HFFc6 (cell line): Measurements from ENCODE around the gene ZDHHC19. TPM values are rescaled to one million over a fixed set of nuclear protein-coding genes. Genes with fewer than 3 reads are reported as not detected.

Experiments
- DNase-seq: peaks from one replicate; pipeline ENCODE4 v3.0.0-alpha.2; 2018
- H3K27ac Mint-ChIP-seq: 2 replicates; pipeline ENCODE4 v1.8.0; 2020; ENCODE audit warnings: mild to moderate bottlenecking, mixed read lengths
- H3K27me3 Mint-ChIP-seq: 2 replicates; pipeline ENCODE4 v1.8.0; 2021; ENCODE audit warnings: mild to moderate bottlenecking, moderate library complexity, mixed read lengths; ENCODE audit not compliant: insufficient read depth
- H3K36me3 Mint-ChIP-seq: 2 replicates; pipeline ENCODE4 v1.8.0; 2021; ENCODE audit warnings: low read depth, mixed read lengths
- H3K4me1 Mint-ChIP-seq: 2 replicates; pipeline ENCODE4 v1.8.0; 2020; ENCODE audit warnings: low read depth, mixed read lengths
- H3K4me3 Mint-ChIP-seq: 2 replicates; pipeline ENCODE4 v1.8.0; 2020; ENCODE audit warnings: mild to moderate bottlenecking, moderate library complexity, mixed read lengths
- H3K9me3 Mint-ChIP-seq: 2 replicates; pipeline ENCODE4 v1.8.0; 2020; ENCODE audit warnings: mild to moderate bottlenecking, mixed read lengths
- CTCF ChIP-seq: fragments of 200-600 bp; sonication (generic); IDR thresholded peaks from 2 replicates; pipeline ENCODE4 v1.5.0; 2021; ENCODE audit warnings: antibody characterized with exemption, mild to moderate bottlenecking
- total RNA-seq, 6 experiments: library from RNA; stranded (reverse); fragmentation: NEBNext Ultra II Directional; extraction: Animal tissue kit (Norgen Biotek cat#: 25700); gene quantifications; 2 replicates in 1 of 6; 3 replicates in 5 of 6; pipeline ENCODE4 v1.2.3, GENCODE V29; 2021

Gene ZDHHC19
- total RNA-seq, 6 experiments from 2014 or later, result not detected

GRCh38 chr3:196220587-196220986 is 9.4 kb upstream of the ZDHHC19 start:
- no peaks in the 10 kb centered on the region for H3K36me3 Mint-ChIP-seq
- H3K27ac Mint-ChIP-seq, result peak overlapping the region; percentile 15
- TF ChIP-seq CTCF, result no peak
- DNase-seq, result no peak
- H3K9me3 Mint-ChIP-seq, result no peaks in the 10 kb centered on the region
- H3K4me1 Mint-ChIP-seq, result peaks cover 11% of the 10 kb centered on the region
- H3K4me3 Mint-ChIP-seq, result no peak overlapping the region
- H3K27me3 Mint-ChIP-seq, result peaks cover 9% of the 10 kb centered on the region

GRCh38 chr3:196219970-196220311 is 8.7 kb upstream of the ZDHHC19 start:
- H3K27ac Mint-ChIP-seq, result peak overlapping the region; percentile 87
- H3K27me3 Mint-ChIP-seq, result peaks cover 12% of the 10 kb centered on the region
- H3K9me3 Mint-ChIP-seq, result no peaks in the 10 kb centered on the region
- no peak overlapping the region for H3K4me3 Mint-ChIP-seq
- no peaks in the 10 kb centered on the region for H3K36me3 Mint-ChIP-seq
- H3K4me1 Mint-ChIP-seq, result peaks cover 11% of the 10 kb centered on the region
- no peak for DNase-seq
- no peak for TF ChIP-seq CTCF

GRCh38 chr3:196219194-196219969 is 8.2 kb upstream of the ZDHHC19 start:
- Mint-ChIP-seq H3K36me3 (no peaks in the 10 kb centered on the region), H3K27ac (peak overlapping the region; percentile 87), H3K9me3 (no peaks in the 10 kb centered on the region), H3K4me3 (peak overlapping the region; percentile 79), H3K27me3 (peaks cover 12% of the 10 kb centered on the region), H3K4me1 (peaks cover 11% of the 10 kb centered on the region)
- no peak for TF ChIP-seq CTCF
- DNase-seq, result peak; percentile 95

- no peak for DNase-seq
- TF ChIP-seq CTCF, result no peak
- H3K27me3 Mint-ChIP-seq, result peaks cover 15% of the 10 kb centered on the region
- H3K27ac Mint-ChIP-seq, result no peak overlapping the region
- no peaks in the 10 kb centered on the region for H3K36me3 Mint-ChIP-seq
- peaks cover 11% of the 10 kb centered on the region for H3K4me1 Mint-ChIP-seq
- H3K9me3 Mint-ChIP-seq, result no peaks in the 10 kb centered on the region
- H3K4me3 Mint-ChIP-seq, result no peak overlapping the region
Measured at GRCh38 chr3:196218155-196218712, 7.0 kb upstream of the ZDHHC19 start.

GRCh38 chr3:196217307-196218154 is 6.3 kb upstream of the ZDHHC19 start:
- H3K27ac Mint-ChIP-seq, result peak overlapping the region; percentile 23; the same call in 1 of the 2 replicates
- no peaks in the 10 kb centered on the region for H3K36me3 Mint-ChIP-seq
- no peak overlapping the region for H3K4me3 Mint-ChIP-seq
- H3K4me1 Mint-ChIP-seq, result peaks cover 11% of the 10 kb centered on the region
- no peak for DNase-seq
- H3K9me3 Mint-ChIP-seq, result no peaks in the 10 kb centered on the region
- H3K27me3 Mint-ChIP-seq, result peaks cover 13% of the 10 kb centered on the region
- no peak for TF ChIP-seq CTCF
